Lower leg skin (tissue), 3 donors: ENCODE results near the gene MLLT3.

Experiments used
- POLR2A ChIP-seq, 2 donors: fragments of 450-650 bp; IDR thresholded peaks; one replicate each; pipeline ENCODE4 v1.6.1; 2016 to 2017; ENCODE audit warnings: antibody characterized with exemption in 2 of 2, mild to moderate bottlenecking in 1 of 2, moderate library complexity in 1 of 2
- TF ChIP-seq, protein P1 (sequence below), 3 donors: fragments of 450-650 bp; IDR thresholded peaks; one replicate each; pipeline ENCODE4 v1.5.1; 2016; ENCODE audit warnings: antibody characterized with exemption in 3 of 3, mild to moderate bottlenecking in 3 of 3, moderate library complexity in 2 of 3

DNA sequence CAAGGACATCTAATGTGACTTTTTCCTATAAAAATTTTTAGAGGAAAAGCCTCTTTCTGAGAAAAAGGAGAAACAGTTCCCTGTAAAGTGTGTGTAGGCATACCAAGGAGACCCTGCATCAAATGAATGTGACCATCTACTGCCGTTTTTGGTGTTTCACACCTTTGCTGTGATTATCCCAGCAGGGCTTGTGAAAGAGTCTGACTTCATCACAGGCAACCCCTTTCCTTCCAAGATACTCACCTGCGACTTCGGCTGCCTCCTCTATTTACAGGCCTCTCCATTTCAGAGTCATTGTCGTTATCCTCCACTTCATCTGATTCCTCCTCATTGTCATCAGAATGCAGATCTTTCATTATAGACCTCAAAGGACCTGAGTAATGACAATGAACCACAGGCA, 259.1 kb downstream of the MLLT3 start:
- TF ChIP-seq POLR2A (IDR thresholded peaks at IDR 0.05): no peak
- TF ChIP-seq, protein P1, sequence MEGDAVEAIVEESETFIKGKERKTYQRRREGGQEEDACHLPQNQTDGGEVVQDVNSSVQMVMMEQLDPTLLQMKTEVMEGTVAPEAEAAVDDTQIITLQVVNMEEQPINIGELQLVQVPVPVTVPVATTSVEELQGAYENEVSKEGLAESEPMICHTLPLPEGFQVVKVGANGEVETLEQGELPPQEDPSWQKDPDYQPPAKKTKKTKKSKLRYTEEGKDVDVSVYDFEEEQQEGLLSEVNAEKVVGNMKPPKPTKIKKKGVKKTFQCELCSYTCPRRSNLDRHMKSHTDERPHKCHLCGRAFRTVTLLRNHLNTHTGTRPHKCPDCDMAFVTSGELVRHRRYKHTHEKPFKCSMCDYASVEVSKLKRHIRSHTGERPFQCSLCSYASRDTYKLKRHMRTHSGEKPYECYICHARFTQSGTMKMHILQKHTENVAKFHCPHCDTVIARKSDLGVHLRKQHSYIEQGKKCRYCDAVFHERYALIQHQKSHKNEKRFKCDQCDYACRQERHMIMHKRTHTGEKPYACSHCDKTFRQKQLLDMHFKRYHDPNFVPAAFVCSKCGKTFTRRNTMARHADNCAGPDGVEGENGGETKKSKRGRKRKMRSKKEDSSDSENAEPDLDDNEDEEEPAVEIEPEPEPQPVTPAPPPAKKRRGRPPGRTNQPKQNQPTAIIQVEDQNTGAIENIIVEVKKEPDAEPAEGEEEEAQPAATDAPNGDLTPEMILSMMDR (IDR thresholded peaks at IDR 0.05): no peak
